ENCODE data around the gene B3GAT1.

B3GAT1 gene

GRCh38 chr11:134369656-134370525 is 42.2 kb downstream of the B3GAT1 start:
- no peak for DNase-seq

GRCh38 chr11:134367781-134368180 is 44.3 kb downstream of the B3GAT1 start:
- no peak for DNase-seq

- no peak for DNase-seq
Observed at GRCh38 chr11:134366254-134366653, 45.8 kb downstream of the B3GAT1 start.

GRCh38 chr11:134365011-134365925 is 46.8 kb downstream of the B3GAT1 start:
- DNase-seq = no peak

- no peak for DNase-seq
Observed at GRCh38 chr11:134364261-134364660, 47.8 kb downstream of the B3GAT1 start.

- no peak for DNase-seq
Observed at GRCh38 chr11:134363592-134363991, 48.5 kb downstream of the B3GAT1 start.

GRCh38 chr11:134363161-134363560 is 48.9 kb downstream of the B3GAT1 start:
- no peak for DNase-seq

- no peak for DNase-seq
Observed at GRCh38 chr11:134362192-134362901, 49.7 kb downstream of the B3GAT1 start.

GRCh38 chr11:134361661-134362060 is 50.4 kb downstream of the B3GAT1 start:
- no peak for DNase-seq

- DNase-seq = peak; percentile 90
Observed at GRCh38 chr11:134360050-134360835, 51.8 kb downstream of the B3GAT1 start.

GRCh38 chr11:134359646-134360045 is 52.4 kb downstream of the B3GAT1 start:
- DNase-seq = no peak

GRCh38 chr11:134358856-134359490 is 53.1 kb downstream of the B3GAT1 start:
- DNase-seq = no peak

GRCh38 chr11:134358165-134358855 is 53.7 kb downstream of the B3GAT1 start:
- no peak for DNase-seq

GRCh38 chr11:134357545-134357839 is 54.5 kb downstream of the B3GAT1 start:
- no peak for DNase-seq

GRCh38 chr11:134356656-134357544 is 55.1 kb downstream of the B3GAT1 start:
- no peak for DNase-seq

GRCh38 chr11:134355656-134356055 is 56.4 kb downstream of the B3GAT1 start:
- no peak for DNase-seq

- DNase-seq = no peak
Observed at GRCh38 chr11:134355136-134355535, 56.9 kb downstream of the B3GAT1 start.

GRCh38 chr11:134352111-134352510 is 59.9 kb downstream of the B3GAT1 start:
- no peak for DNase-seq

GRCh38 chr11:134350381-134350780 is 61.7 kb downstream of the B3GAT1 start:
- no peak for DNase-seq

GRCh38 chr11:134349802-134350355 is 62.2 kb downstream of the B3GAT1 start:
- no peak for DNase-seq

Data from stimulated activated CD8-positive, alpha-beta memory T cell treated with anti-CD3 and anti-CD28 coated beads, Interleukin-4, amount 100 ng/mL, for 48 hours (primary cell).